Calu3 (cell line): Measurements from ENCODE around the gene OR7D2. TPM values are rescaled to one million over a fixed set of nuclear protein-coding genes. Genes with fewer than 3 reads are reported as not detected.

Source experiments
- BruUV-seq: library from RNA; stranded (reverse); fragments of 400-500 nt; replicated peaks from 2 replicates; lab custom pipeline; 2021; lab: Mats Ljungman, UMichigan
- CTCF ChIA-PET: fragments of 300-600 bp; sonication (Branson Sonifier 250); formaldehyde crosslinking; loops from one replicate; lab custom pipeline; 2022; ENCODE audit warnings: antibody characterized with exemption; lab: Charles Lee
- DNase-seq: peaks from one replicate; pipeline ENCODE4 v3.0.0; 2022
- H3K27ac Mint-ChIP-seq: one replicate; pipeline ENCODE4 v1.8.0; 2022; ENCODE audit warnings: mixed read lengths; ENCODE audit not compliant: unreplicated experiment
- H3K27me3 Mint-ChIP-seq: one replicate; pipeline ENCODE4 v1.8.0; 2022; ENCODE audit warnings: mixed read lengths; ENCODE audit not compliant: unreplicated experiment
- H3K36me3 Mint-ChIP-seq: one replicate; pipeline ENCODE4 v1.8.0; 2022; ENCODE audit warnings: mild to moderate bottlenecking, moderate library complexity, mixed read lengths; ENCODE audit not compliant: insufficient read depth, unreplicated experiment
- H3K4me1 Mint-ChIP-seq: one replicate; pipeline ENCODE4 v1.8.0; 2022; ENCODE audit warnings: mild to moderate bottlenecking, low read depth, mixed read lengths; ENCODE audit not compliant: unreplicated experiment
- H3K4me3 Mint-ChIP-seq: one replicate; pipeline ENCODE4 v1.8.0; 2022; ENCODE audit warnings: mild to moderate bottlenecking, low read depth, moderate library complexity, mixed read lengths; ENCODE audit not compliant: unreplicated experiment
- H3K9me3 Mint-ChIP-seq: one replicate; pipeline ENCODE4 v1.8.0; 2022; ENCODE audit warnings: low read depth, mixed read lengths; ENCODE audit not compliant: unreplicated experiment
- intact Hi-C: fragments of 100-400 bp; cut with micrococcal nuclease; formaldehyde crosslinking; loops from one replicate; pipeline ENCODE4 v1.10.0; 2022; ENCODE audit not compliant: unreplicated experiment
- total RNA-seq: library from RNA; stranded (reverse); gene quantifications from 2 replicates; pipeline ENCODE4 v1.2.3, GENCODE V29; 2022
- TF ChIP-seq, protein P1 (sequence below): fragments of 200-600 bp; IDR thresholded peaks from one replicate; pipeline ENCODE4 v1.8.0; 2022; ENCODE audit warnings: antibody characterized with exemption; ENCODE audit not compliant: unreplicated experiment

OR7D2 gene
- total RNA-seq, 1 experiment from 2014 or later: not detected

DNA sequence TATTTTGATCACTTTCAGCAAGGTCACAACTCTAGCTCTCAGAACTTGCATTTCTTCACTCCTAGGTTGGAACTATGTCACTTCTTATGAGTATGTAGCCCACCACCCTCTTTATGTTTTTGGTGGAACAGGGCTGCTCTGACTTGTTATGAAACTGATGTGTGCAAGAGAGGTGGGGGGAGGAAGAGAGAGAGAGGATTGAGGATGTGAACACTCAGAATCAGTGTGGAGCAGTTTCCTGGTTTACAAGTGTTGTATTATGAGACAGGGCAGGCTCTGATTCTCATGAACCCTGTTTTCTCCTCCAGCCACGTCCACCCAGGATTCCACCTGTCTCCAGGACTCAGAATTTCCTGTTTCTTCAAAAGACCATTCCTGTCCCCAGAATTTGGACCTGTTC lies 22.5 kb upstream of the OR7D2 start:
- no peak overlapping the region for H3K27ac Mint-ChIP-seq
- intact Hi-C loops: no loop called here
- TF ChIP-seq, protein P1, sequence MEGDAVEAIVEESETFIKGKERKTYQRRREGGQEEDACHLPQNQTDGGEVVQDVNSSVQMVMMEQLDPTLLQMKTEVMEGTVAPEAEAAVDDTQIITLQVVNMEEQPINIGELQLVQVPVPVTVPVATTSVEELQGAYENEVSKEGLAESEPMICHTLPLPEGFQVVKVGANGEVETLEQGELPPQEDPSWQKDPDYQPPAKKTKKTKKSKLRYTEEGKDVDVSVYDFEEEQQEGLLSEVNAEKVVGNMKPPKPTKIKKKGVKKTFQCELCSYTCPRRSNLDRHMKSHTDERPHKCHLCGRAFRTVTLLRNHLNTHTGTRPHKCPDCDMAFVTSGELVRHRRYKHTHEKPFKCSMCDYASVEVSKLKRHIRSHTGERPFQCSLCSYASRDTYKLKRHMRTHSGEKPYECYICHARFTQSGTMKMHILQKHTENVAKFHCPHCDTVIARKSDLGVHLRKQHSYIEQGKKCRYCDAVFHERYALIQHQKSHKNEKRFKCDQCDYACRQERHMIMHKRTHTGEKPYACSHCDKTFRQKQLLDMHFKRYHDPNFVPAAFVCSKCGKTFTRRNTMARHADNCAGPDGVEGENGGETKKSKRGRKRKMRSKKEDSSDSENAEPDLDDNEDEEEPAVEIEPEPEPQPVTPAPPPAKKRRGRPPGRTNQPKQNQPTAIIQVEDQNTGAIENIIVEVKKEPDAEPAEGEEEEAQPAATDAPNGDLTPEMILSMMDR: no peak
- no TSS peak for BruUV-seq
- no peaks in the 10 kb centered on the region for H3K4me1 Mint-ChIP-seq
- CTCF ChIA-PET: no interaction called here
- H3K9me3 Mint-ChIP-seq: peaks cover 15% of the 10 kb centered on the region
- no peak for DNase-seq
- H3K36me3 Mint-ChIP-seq: peaks cover 76% of the 10 kb centered on the region
- H3K27me3 Mint-ChIP-seq: no peaks in the 10 kb centered on the region
- no peak overlapping the region for H3K4me3 Mint-ChIP-seq

GRCh38 chr19:9159891-9160290 lies 18.9 kb upstream of the OR7D2 start:
- Mint-ChIP-seq H3K27ac (peak overlapping the region; percentile 42), H3K4me1 (no peaks in the 10 kb centered on the region), H3K4me3 (no peak overlapping the region), H3K36me3 (peaks cover 83% of the 10 kb centered on the region), H3K27me3 (no peaks in the 10 kb centered on the region), H3K9me3 (peaks cover 10% of the 10 kb centered on the region)
- no TSS peak for BruUV-seq
- no peak for DNase-seq
- CTCF ChIA-PET: no interaction called here
- intact Hi-C loops: no loop called here
- TF ChIP-seq, protein P1: no peak

DNA sequence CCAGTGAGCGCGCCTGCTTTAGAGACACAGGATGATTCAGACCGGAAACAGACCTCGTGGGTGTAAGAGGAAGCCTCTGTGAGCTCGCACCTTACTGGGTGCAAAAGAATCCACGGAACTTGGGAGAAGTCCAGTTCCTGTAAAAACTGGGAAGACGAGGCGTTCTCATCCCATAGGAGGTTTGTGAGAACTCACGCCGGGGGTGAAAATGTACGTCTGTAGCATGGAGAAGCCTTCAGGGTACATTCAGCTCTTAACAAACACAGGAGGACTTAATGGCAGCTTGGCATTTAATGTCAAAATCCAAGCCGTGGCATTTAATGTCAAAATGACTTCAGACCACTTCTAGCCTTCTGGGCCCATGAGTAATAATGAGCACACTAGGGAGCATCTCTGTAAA lies 17.4 kb upstream of the OR7D2 start:
- no peaks in the 10 kb centered on the region for H3K4me1 Mint-ChIP-seq
- BruUV-seq: no TSS peak
- no peaks in the 10 kb centered on the region for H3K27me3 Mint-ChIP-seq
- H3K36me3 Mint-ChIP-seq: peaks cover 82% of the 10 kb centered on the region
- H3K9me3 Mint-ChIP-seq: peaks cover 5% of the 10 kb centered on the region
- H3K27ac Mint-ChIP-seq: no peak overlapping the region
- no peak overlapping the region for H3K4me3 Mint-ChIP-seq
- intact Hi-C loops: no loop called here
- no peak for DNase-seq
- CTCF ChIA-PET: interaction anchor here (0.6 kb wide), 1 partner anchor 801 kb away, joined by 3 read pairs; no protein-coding TSS in a partner anchor
- TF ChIP-seq, protein P1: no peak

DNA sequence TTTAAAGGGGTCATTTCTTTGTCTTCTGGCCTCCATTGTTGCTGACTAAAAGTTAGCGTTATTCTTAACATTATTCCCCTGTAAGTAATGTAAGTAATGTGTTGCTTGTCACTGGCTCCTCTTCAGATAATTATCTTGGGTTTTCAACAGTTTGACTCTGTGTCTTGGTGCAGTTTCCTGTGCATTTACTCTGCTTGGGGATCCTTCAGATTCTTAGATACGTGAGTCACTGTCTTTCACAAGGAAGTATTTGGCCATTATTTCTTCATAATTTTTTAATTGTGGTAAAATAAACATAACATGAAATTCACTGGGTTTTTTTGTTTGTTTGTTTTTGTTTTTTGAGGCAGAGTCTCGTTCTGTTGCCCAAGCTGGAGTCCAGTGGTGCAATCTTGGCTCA lies 13.5 kb upstream of the OR7D2 start:
- Mint-ChIP-seq H3K27me3 (no peaks in the 10 kb centered on the region), H3K4me1 (no peaks in the 10 kb centered on the region), H3K36me3 (peaks cover 53% of the 10 kb centered on the region), H3K27ac (no peak overlapping the region), H3K4me3 (no peak overlapping the region), H3K9me3 (peaks cover 7% of the 10 kb centered on the region)
- DNase-seq: no peak
- TF ChIP-seq, protein P1: no peak
- CTCF ChIA-PET: no interaction called here
- intact Hi-C loops: no loop called here
- no TSS peak for BruUV-seq
